HG03039 (cell line): Measurements from ENCODE around the gene CTR9.

Experiments
- ATAC-seq: cut with Tn5 transposase; IDR thresholded peaks from one replicate; pipeline ENCODE4 v1.9.1; 2021; ENCODE audit warnings: mild to moderate bottlenecking, moderate library complexity; ENCODE audit not compliant: unreplicated experiment

CTR9 gene

DNA sequence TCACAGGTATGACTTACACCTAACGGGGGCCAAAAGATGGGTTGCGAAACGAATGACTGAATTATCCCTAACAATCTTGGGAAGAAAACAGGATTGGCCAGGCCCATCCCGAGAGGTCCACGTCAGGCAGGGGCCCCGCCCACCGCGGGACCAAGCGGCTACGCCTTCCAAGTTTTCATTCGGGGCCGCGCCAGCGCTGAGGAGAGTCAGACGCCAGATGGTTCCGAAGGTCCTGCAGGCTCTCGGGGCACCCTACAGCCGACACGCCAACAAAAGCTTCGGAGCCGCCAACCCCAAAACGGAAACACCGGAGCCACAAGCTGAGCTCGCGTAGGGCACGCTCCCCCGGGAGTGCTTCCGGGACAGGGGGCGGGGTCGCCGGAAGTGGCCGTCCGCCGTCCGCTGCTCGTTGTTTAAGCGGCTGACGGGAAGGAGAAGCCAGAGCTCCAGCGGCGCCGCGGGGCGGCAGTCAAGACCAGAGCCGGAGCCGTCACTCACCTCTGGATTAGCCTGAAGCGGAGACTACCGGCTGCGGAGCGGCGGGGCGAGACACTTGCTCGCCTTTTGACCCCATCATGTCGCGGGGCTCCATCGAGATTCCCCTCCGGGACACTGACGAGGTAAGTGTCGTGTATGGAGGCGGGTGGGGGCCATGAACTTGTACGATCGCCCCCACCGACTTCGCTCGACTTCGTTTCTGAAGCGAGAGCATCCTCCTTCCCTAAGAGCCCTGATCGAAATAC, at the start of gene CTR9:
Gene CTR9, plus strand, starts transcription at position 409 of the 743 bp plus-strand sequence. Its CDS starts 167 bp downstream, at position 576.
- ATAC-seq: peak; percentile 93

DNA sequence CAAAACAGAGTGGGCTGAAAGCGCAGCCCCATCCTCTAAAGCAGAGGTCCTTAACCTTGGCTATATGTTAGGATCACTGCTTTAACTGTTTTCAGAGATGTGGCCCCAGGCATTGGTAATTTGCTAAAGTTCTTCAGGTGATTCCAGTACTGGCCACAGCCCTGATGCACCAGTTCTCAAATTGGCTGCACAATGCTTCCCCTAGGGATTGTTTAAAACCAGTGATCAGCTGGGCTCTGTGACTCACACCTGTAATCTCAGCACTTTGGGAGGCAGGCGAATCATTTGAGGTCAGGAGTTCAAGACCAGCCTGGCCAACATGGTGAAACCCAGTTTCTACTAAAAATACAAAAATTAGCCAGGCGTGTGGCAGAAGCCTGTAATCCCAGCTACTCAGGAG, 49.1 kb upstream of the CTR9 start:
- no peak for ATAC-seq

DNA sequence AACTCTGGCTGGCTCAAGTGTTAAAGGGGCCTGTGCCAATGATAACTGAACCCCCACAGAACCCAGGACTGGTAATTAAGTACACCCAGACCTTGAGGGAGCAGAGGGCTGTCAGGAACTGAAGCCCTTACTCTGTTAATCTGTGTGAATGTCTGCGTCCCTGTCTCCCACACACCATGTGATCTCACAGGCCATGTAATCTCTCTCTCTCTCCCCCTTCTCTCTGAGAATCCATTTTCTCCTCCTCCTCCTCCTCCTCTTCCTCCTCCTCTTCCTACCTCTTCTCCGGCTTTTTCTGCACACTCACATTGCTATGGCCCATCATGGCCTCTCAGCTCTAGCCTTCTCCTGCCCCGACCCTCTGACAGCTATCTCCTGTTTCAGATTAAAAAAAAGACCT, 42.9 kb upstream of the CTR9 start:
- ATAC-seq: no peak

DNA sequence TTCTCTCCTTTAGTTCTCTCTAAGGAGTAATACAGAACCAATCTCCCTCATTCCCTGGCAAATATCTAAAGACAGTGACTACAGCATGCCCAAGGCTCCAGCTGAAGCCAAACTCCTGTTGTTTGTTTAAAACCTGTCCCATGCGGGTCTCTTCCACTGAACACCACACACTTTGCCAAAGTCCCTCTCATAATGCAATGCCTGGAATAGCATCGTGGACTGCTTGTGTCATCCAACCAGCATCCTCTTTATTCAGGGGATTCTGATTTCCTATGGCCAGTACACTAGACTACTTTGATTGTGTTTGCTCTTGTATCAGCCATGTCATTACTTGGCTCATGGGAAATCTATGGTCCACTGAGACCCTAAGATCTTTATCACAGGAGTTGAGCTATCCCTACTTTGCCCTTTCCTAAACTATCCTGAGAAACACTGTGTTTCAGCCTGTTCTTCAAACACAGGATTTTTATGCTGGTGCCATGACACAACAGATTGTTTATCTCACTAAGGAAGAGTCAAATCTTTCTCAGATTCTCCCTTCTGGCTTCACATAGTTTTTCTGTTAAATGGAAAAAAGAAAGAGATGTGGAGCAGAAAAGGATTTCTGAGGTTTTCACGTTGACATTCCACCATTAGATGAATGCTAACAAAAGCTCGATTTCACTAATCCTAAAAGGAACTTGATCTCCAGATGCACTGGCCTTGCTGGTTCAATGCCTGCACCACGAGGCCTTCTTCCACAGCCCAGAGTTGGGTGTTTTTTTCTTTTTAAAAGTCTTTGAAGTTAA, 41.6 kb upstream of the CTR9 start:
- ATAC-seq: no peak

DNA sequence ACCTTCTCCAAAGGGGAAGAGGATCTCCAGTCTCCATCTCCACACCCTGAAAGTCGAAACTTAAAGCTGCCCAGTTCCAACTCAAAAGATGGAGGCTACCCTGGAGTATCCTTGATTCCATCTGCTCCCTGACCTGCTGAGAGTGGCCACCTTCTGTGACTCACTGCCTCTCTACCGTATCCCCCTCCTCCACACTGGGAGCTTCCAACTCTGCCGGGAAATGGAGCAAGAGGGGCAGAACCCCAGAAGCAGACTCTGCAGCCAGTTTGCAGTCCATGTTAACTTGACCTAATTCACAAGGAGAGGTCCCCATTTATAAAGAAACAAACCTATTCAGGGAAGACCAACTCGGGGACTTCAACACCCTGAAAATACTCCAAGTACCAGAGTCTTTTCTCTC, 35.5 kb upstream of the CTR9 start:
- ATAC-seq: no peak

DNA sequence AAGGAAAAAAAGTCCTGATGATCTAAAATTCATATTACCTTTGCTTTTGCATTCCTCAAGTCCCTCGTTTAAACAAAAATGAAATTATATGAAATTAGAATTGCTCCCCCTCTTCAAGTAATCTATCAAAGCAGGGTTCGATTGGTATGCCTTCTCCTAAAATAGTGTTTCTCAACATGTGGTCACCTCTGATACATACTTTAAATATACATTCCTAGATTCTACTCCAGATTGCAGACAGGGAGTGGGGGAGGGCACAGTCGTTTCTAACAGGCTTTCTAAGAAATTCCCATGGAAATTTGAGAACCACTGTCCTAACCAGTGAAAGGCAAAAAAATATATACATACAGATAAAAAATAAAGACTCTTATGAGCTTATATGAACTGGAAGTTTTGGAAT, 34.9 kb upstream of the CTR9 start:
- no peak for ATAC-seq

DNA sequence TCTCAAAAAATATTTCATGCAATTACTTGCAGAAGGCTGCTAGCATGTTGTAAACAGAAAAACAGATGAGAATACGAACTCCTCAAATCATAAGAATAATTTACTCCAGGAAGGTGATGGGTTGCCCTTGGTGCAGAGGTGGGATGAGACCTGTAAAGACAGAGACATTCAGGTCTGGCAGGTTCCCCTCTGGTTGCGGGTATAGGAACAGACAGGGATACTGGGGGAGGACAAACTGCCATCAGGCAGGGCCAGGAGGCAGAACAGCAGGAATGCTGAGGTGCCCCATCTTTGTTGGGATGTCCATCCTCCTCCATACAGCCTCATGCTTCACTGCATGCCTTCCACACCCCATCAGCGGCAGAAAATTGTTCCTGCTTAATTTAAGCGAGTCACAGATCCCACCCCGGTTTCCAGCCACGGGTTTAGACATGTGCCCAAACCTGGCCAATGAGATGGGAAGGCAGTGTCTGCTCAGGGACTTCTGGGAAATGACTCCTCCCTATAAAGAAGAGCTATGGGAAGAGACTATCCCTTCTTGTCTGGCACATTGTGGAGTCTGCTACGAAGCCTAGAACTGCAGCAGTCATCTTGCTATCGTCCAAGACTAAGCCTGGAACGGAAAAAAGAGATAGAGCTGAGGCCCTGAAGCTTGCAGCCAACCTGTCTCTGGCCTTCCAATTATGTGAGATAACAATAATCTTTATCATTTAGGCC, 34.3 kb upstream of the CTR9 start:
- no peak for ATAC-seq

DNA sequence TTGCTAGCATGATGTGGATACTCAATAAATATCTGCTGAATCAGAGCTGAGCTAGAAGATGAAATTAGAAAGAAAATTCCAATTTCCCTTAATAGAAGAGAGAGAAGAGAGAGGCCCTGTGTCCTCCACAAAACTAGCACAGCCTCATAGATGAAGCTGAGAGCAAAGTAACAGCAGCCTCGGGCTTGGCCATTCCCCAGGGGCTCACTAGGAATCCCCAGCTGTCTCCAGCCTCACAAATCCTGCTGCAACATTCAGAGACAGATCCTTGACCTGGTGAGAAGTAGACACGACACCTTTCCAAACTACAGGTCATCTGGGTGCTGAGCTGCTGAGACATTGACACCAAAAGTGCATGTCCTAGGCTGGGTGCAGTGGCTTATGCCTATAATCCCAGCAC, 31.4 kb upstream of the CTR9 start:
- ATAC-seq: no peak

DNA sequence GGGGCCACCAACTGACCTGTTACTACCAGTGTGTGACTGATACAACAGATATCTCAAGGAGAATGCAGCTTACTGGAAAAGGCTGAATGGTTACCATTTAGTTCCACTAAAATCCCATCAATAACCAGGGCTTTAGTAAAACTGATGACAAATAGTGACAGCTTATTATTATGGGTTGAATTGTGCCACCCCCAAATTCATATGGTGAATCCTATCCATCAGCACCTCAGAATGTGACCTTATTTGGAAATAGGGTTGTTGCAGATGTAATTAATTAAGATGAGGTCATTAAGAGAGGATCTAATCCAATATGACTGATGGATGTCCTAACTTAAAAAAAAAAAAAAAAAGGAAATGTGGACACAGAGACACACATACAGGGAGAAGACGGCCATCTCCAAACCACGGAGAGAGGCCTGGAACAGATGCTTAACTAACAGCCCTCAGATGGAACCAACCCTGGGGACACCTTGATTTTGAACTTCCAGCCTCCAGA, 30.1 kb upstream of the CTR9 start:
- ATAC-seq: no peak

DNA sequence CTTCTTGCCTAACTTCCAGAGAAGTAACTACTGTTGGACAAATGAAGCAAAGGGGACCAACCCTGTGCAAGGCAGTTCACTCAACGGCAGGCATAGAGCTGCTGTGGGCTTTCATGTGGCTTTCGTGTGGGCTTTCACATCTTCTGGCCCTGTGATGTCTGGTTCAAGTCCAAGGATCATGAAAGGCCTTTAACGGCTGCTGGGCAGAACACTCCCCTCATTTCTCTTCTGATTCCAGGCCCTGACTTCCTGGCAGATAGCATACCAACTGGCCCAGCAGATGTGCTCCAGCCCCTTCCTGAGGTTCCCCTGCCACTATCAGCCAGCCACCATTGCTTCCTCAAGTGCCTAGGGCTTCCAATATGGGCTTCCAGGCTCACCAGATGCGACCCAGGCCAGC, 28.7 kb upstream of the CTR9 start:
- no peak for ATAC-seq

DNA sequence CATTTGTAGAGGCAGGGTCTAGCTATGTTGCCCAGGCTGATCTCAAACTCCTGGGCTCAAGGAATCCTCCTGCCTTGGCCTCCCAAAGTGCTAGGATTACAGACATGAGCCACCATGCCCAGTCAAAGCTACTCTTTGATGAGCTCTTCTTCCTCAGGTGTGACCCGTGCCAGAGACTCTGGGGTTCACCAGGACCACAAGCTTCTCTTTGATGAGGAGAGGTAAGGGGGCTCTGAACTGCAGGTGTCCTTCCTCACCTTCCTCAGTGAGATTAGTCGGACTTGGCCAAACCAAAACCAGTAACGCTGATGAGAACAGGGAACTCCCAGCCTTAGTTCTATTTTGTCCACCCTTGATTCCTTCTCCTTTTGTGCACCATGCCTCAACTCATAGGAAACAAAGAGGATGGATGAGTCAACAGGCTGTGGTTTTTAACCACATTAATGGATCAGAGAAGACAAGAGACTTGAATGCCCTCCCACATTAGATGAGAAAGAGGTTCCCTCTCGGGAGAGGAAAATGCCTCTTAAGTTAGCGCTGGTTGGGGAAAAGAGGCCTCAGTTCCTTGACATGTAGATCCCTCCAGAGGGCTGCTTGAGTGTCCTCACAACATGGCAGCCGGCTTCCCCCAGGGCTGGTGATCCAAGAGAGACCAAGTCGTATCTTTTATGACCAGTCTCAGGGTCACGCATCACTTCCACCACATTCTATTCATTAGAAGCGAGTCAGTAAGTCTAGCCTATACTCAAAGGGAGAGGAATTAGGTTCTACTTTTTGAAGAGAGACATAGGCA, 25.7 kb upstream of the CTR9 start:
- no peak for ATAC-seq

DNA sequence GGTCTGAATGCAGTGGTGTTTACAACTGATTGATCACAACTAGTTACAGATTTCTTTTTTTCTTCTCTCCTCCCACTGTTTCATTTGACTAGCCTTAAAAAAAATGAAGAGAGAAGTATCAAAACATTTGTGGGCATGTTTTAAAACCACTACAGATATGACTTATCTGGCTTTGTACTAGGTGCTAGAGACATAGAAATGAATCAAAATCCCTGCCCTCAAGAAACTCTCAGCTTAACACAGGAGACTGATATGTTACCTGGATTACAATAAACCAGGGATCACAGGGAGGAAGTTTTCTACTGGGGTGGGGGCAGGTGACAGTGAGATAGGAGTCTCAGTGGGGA, 25.2 kb upstream of the CTR9 start:
- no peak for ATAC-seq

DNA sequence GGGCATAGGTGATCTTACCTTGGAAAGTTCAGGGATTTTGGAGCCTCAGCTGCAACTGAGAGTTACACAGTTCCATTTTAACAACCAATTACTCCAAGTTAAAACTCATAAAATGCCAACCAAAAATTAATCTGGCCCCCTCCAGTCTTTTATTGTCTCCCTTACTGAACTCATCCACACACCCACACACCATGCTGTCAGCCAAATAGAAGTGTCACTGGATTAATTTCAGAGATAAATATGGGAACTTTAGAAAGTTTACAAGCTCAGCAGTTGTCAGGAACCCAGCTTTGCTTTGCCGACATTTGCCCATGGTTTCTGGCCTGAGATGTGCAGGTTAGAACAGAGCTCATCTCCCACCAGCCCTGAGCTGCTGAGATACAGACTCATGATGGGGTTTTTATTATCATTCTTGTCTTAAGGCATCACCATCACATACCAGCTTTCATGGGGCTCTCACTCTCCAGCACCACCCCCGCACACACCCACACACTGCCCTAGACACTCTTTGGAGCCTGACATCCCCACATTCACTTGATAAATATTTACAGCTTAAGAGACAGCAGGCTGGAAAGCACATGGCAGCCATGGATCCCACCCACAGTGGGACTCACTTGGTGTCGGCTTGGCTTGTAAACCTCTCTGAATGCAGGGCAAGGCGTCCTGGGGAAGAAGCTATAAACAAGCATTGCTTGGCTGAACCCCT, 23.7 kb upstream of the CTR9 start:
- no peak for ATAC-seq

DNA sequence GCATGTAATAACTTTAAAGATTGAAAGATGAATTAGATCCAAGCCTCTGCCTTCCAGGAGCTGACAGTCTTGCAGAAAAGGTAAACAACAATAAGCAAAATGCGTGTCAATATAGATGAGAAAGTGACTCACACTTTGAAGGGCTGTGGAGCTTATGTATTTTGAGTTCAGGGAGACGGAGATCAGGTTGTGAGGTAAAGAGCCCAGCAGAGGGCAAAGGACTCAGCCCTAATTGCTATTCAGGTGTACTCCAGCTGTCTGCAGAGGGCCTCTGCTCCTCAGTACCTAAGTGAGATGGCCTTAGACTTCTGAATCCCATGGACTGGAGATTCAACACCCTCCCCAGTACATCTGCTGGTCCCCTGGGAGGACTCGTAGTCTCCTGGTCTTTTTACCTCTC, 22.9 kb upstream of the CTR9 start:
- ATAC-seq: no peak

DNA sequence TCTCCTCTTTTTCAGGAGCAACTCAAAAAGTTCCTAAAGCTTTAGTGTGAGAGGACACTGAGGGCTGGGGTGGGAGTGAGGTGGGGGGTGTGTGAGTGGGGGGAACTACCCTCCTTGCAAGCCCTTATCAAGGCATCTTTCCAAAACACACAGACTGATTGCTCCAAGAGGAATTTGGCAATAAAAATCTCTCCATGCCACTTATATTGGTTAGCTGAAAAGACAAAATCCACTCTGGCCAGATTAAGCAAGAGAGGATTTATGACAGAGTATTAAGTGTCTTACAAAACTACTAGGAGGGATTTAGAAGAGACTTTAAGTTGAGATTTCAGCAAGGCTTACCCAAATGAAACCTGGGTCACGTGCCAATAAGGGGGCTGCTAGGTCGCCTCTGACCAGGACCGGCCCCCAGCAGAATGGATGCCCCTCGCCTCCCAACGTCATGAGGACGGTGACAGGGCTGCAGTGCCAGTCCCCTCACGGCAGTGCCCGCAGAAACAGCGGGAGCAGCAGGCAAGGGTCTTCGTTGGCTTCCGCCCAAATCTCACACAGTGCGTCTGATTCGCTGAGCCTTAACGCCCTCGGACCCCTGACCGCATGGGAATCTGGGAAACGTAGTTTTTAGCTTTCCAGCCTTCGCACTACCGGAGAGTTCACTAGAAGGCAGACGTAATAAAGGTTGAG, 22.1 kb upstream of the CTR9 start:
- ATAC-seq: no peak

DNA sequence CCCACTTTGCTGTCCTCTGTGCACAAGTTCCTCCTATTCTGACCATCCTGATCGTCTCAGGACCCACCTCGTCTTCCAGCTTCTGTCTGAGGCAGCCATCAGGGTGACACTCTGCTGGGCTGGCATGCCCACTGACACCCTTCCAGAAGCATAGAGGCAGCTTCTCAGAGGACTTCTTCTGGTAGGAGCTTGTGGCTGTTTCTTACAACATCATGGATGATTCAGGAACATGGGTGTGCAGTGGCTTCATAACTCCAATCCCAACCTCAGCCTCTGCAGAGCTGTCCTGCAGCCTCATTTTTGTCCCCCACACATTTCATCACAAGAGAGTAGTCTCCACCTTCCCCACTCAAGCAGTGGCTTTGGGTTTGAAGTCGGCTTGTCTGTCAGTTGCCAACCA, 20.9 kb upstream of the CTR9 start:
- ATAC-seq: no peak

DNA sequence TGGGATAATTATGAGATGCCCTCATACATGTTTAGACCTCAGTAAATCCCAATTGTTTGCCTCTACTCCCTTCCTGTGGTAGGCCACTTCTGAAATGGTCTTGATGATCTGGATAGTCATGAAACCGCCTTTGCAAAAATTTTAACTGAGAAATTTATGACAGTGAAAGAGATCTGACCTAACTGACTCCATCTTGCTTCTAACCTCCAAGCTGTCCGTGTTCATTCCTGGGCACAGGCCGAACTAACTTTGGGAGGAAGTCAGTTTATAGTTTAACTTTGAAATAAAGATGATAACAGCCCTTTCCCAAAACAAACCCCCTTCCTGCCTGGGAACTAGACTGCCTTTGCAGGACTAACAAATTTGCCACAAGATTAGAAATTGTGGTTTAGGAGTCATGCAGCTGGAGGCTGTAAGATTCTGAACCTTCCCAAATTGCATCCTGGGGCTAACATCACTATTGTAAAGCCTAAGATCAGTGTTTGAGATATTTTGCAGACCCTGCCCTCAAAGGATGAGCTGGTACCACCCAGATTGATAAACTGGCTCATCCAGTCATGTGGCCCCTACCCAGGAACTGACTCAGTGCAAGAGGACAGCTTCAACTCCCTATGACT, 19.9 kb upstream of the CTR9 start:
- ATAC-seq: no peak

DNA sequence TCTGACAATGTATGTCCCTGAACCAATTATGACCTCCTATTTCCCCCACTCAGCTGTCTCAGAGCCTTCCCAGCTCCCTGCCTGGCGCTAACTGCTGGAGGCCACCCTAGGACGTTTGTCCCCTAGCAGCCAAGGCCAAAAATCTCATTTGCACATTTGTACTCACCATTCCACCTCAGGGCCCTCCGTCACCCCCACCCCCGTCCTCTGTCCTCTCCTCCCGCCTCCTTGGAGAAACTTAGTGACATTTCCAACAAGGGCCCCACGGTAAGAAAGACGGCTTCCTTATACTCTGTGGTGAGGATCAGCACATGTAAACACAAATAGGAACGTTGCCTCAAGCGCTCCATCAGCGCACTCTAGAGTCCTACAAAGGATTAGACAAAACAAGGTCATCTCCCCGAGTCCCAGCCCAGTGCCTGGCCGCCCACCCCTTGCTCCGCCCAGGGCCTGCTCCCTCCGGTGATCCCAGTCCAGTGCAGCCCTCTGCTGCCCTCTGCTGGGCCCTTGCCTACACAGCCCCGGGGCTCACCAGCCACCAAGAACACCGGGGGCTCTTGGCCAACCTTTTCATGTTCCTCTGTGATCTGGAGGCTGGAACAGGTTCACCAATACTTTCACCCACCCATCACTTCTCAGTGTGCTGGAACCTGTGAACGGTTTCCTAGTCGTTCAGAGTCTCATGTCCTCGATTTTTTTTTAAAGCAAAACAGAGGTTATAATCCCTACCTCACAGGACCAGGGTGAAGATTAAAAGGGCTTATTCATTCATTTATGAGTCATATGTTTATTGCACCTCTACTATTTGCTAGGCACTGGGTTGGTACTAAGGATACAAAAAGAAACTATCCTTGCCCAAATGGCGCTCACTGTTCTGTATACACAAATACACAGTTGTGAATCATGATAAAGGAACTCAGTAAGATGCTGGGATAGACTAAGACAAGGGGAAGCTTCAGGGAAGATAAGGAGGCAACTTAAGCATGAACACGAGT, 15.3 kb upstream of the CTR9 start:
- ATAC-seq: peak; percentile 92
